NCI-H2107 (cell line): ENCODE results near the gene NDST1.

ENCODE experiments used
- DNase-seq: peaks from one replicate; lab custom pipeline; 2025; lab: John Stamatoyannopoulos, UW

Gene NDST1

DNA sequence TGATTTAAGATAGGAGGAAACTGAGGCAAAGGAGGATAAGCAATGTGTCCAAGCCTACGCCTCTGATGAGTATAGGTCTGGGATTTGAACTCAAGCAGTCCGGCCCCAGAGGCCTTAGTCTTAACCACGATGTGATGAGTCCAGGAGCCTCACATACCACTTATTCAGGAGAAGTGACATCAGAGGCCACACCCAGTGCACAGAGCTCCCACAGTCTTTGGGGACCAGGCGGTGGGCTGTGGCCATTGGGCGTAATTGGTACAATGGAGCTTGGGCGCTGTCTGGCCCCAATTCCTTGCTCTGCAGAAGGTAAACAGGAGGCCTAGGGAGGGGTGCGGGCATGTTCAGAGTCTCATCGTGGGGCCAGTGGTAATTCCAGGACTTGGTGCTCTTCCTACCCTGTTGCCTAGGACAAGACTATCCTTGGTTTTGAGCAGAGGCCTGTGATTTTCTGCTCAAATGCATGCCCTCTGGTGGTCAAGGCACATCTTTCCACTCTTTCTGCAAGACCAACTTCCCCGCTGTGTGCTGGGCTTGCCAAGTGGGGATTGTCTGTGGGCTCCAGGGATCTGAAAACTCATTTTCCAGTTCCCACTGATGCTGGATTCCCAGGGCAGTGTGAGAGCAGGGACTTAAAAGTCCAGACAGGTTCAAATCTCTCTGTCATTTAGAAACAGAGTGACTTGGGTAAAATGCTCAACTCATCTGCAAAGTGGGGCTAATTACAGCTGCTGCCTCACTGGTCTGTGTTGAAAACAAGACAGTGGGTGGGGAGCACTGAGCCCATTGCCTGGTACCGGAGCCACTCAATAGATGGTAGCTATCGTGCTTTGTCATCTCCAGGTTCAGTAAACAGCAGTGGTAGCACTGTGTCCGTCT lies 15.8 kb downstream of the NDST1 start:
- DNase-seq = no peak

DNA sequence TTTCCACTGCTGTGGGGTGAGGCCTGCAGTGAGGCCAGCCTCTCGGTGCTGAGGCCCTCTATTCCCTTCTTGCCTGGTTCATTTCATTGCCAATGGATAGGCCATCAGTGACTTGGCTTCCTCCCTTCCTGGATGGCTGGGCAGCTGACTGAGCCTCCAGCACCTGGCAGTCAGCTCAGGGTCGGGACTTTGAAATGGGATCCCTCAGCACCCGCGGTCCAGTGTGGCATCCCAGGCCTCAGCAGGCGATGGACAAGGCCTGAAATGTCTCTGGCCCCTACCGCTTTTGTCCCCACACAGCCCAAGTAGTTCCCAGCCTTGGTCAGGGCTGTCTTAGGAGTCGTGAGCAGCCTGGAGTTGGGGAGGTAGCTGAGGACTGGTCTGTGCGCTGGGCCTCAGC lies 17.2 kb downstream of the NDST1 start:
- DNase-seq = no peak

DNA sequence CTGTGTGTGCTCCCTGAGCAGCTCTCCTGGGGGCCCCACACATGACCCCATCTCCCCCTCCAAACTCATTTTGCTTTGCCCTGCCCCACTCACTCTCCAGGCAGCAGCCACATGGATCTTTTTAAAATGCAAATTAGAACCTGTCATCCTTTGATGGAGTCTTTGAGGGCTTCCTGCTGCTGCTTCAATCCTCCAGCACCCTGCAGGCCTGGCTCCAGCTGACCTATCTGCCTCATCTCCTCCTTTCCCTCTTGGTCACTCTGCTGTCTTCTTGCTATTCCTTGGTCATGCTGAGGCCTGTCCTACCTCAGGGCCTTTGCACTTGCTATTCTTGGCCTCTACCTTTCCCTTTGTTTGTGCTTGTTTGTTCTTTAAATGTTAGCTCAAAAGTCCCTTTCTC lies 17.9 kb downstream of the NDST1 start:
- no peak for DNase-seq

DNA sequence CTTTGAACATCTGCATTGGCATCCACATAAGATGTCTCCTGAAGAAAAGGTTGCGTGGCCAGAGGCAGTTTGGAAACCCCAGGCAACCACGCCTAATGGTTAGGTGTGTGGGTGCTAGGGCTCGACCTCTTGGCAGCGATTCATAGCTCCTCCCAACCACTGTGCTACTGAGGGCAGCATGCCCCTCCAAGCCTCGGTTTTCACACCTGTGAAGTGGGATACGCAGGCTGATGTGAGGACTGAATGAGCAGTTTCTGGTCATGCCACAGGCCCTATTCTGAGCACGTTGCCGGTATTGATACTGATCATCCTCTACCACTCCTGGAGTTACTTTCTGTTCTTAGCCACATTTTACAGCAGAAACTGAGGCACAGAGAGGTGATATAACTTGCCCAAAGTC lies 19.1 kb downstream of the NDST1 start:
- DNase-seq = no peak

DNA sequence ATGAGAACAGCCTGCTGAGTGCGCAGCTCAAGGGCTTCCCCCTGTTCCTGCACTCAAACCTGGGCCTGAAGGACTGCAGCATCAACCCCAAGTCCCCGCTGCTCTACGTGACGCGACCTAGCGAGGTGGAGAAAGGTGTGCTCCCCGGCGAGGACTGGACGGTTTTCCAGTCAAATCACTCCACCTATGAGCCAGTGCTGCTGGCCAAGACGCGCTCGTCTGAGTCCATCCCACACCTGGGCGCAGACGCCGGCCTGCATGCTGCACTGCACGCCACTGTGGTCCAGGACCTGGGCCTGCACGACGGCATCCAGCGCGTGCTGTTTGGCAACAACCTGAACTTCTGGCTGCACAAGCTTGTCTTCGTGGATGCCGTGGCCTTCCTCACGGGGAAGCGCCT lies 19.9 kb downstream of the NDST1 start:
- DNase-seq = no peak

DNA sequence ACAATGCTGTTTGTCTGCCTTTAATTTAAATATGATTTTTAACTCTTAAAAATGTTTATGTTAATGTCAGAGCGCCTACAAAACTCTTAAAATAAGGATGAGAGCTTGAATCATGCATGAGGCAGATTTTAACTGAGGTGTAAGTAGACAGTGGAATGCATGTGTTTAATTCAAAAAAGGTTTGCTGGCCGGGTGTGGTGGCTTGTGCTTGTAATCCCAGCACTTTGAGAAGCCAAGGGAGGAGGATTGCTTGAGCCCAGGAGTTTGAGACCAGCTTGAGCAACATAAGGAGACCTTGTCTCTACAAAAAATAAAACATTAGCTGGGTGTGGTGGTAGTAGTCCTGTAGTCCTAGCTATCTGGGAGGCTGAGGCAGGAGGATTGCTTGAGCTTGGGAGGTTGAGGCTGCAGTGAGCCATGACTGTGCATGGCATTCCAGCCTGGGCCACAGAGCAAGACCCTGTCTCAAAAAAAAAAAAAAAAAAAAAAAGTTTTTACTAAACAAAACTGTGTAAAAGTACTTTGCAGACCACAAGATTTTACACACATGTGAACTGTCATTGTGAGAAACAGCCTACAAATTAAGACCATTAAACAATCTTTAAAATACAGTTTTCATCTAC lies 21.1 kb downstream of the NDST1 start:
- DNase-seq = no peak

DNA sequence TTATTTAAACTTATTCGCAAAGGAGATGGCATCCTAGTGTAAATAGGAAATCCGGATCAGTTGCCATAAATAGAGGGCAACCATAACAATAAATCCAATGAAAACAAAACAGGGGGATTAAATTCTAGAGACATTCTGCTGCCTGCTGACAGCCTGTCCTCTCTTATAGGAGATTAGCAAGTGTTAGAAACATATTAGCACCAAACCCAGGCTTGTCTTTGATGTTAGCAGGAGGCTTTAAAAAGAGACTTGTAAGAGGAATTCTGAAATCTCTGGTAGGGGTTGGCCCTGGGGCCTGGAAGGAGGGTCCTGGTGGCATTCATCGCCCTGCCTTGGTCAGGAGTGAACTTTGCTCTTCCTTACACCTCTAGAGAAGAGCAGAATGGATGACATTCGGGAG lies 21.6 kb downstream of the NDST1 start:
- DNase-seq = no peak

DNA sequence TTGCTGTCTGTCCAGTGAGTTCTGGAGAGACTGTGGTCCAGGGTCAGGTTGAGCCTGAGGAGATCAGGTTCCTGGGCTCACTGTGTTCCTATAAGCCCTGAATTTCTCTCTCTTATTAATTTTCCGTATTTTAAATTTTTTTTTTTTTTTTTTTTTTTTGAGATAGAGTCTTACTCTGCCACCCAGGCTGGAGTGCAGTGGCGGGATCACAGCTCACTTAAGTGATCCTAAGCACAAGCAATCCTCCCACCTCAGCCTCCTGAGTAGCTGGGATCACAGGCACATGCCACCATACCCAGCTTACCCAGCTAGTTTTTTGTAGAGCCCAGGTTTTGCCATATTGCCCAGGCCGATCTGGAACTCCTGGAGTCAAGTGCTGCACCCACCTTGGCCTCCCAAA lies 22.5 kb downstream of the NDST1 start:
- no peak for DNase-seq

DNA sequence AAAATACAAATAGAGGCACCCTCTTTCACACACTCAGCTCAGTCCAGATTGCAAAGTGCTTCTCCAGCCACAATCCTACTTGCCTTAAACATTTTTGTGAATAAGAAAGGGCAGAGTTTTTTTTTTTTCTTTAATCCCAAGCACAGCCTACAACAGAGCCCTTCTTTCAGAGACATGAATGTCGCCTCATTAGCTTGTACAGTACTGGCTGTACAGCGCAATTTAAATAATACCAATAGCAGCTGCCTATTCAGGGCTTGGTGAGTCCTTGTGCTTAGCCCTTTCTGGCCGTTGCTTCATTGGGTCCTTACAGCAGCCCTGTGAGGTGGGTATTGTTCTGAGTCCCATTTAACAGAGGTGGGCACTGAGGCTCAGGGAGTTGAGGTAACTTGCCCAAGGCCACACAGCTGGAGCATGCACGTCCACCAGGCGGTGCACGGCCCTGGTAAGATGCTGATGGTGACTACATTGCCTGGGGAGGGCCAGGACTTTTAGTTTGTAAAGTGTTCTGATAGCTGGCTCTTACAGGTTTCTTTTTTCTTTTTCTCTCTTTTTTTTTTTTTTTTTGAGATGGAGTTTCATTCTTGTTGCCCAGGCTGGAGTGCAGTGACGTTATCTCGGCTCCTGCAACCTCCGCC lies 23.1 kb downstream of the NDST1 start:
- DNase-seq = no peak

DNA sequence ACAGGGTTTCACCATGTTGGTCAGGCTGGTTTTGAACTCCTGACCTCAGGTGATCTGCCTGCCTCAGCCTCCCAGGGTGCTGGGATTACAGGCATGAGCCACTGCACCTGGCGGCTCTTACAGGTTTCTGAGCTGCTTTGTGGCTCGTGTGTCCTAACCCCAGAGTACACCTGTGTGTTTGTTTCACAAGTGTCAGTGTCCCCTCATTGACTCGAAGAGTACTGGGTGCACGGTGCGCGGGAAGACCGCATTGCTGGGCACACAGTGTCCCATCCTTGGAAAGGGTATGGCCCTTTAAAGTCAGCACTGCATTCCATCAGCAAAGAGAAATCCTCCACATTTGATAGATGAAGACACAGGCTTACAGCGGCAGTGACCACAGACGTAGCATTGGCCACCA lies 23.8 kb downstream of the NDST1 start:
- DNase-seq = no peak

DNA sequence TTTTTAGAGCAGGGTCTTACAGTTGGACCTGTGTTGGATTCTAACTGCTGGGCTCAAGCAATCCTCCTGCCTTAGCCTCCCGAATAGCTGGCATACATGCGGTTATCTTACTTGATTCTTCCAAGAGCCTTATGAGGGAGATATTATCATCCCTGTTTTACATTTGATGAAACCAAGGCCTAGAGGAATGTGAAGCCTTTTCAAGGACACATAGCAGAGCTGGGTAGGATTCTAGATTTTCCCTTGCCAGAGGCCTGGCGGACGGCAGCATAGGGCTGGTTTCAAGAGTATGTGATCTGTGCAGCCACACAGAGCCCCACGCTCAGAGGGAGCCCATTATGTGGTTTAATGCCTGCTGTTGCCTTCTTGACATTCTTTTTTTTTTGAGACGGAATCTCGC lies 24.2 kb downstream of the NDST1 start:
- DNase-seq = no peak

DNA sequence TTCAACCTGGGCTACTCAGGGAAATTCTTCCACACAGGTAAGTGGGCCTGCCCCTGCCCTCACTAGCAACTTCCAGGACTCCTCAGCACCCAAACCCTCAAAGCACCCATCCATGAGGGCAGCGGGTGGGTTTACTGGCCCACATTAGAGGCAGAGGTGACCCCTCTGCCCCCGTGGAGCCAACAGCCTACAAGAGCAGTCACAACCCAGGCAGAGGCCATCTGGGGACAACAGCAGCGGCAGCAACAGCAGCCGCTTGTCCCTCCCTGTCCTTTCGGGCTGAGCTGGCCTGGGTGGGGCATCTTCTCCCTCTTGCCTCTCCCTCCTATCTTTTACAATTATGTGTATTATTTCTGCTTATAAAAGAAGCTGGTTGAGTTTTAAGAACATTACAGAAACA lies 25.1 kb downstream of the NDST1 start:
- DNase-seq = no peak

DNA sequence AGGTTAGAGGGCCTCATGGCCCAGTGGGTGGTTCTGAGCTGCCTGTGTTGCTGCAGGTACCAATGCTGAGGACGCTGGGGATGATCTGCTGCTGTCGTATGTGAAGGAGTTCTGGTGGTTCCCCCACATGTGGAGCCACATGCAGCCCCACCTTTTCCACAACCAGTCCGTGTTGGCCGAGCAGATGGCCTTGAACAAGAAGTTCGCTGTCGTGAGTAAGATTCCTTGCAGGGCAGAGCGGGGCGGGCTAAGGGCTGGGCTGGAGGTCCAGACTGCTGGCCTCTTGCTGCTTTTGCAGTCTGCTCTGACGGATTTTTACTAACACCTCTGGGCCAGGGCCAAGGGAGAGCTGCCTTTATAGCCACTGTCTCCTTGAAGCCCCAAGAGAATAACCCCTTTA lies 26.9 kb downstream of the NDST1 start:
- DNase-seq = no peak

DNA sequence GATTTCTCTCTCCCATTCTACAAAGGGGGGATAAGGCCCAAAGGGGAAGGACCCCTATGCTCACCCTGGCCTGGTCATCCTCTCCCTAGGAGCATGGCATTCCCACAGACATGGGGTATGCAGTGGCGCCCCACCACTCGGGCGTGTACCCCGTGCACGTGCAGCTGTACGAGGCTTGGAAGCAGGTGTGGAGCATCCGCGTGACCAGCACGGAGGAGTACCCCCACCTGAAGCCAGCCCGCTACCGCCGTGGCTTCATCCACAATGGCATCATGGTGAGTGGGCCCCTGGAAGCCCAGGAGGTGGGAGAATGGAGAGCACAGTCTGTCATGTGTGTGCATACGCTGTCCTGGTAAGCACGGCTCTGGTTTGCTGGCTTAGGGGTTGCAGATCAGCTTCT lies 27.7 kb downstream of the NDST1 start:
- DNase-seq = no peak

DNA sequence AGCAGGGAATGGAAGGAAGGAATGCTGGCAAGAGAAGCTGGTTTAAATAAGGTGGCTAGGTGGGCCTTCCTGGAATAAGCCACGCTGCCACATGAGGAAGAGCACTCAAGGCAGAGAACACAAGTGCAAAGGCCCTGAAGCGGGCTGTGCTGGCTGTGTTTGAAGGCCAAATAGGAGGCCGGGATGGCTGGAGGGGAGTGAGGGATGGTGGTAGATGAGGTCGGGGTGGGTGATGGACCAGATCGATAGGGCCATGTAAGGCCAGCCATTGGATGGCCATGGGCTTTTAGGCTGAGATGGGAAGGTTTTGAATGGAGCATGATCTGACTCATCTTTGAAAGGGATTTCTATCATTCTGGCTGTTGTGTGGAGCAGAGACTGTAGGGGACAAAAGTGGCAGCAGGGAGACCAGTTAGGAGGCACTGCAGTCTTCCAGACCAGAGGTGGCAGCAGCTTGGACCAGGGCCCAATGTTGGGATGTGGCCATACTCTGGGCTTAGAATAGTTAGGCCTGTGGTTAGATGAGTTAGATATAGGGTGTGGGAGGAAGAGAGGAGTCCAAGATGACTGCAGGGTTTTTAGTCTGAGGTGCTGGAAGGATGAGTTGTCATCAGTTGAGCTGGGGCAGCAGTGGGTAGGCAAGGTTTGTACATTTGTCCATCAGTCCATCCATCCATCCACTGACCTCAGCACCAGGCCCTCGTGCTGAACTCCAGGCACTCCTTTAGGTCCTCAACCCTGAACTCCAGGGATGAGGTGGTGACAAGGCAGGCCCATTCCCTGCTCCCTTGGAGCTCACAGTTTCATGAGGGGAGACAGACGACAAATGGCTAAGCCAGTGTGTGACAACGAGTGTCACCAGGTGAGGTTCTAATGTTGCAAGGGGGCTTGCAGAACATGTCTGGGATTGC lies 30.3 kb downstream of the NDST1 start:
- no peak for DNase-seq

DNA sequence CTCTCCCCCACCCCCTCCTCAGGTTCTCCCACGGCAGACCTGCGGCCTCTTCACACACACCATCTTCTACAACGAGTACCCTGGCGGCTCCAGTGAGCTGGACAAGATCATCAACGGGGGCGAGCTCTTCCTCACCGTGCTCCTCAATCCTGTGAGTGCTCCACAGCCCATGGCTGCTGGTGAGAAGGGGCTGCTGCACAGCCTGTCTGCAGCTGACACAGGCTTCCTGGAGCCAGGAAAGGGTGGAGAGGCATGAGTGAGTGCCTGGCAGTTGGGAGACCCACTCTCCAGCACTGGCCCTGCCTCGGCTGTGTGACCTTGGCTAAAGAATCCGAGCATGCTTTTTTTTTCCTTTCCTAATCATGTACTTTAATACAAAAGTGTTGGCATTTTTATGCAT lies 31.3 kb downstream of the NDST1 start:
- DNase-seq = no peak

DNA sequence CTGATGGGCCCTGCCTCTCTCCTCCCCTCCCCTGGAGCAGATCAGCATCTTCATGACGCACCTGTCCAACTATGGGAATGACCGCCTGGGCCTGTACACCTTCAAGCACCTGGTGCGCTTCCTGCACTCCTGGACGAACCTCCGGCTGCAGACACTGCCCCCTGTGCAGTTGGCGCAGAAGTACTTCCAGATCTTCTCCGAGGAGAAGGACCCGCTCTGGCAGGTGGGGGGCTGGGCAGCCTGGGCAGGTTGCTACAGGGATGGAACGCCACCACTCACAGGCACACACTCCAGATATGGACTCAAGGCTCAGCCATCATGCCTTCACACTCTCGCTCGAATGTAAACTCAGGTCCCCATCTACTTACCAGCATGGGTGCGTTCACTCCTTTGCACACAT lies 32.1 kb downstream of the NDST1 start:
- no peak for DNase-seq

DNA sequence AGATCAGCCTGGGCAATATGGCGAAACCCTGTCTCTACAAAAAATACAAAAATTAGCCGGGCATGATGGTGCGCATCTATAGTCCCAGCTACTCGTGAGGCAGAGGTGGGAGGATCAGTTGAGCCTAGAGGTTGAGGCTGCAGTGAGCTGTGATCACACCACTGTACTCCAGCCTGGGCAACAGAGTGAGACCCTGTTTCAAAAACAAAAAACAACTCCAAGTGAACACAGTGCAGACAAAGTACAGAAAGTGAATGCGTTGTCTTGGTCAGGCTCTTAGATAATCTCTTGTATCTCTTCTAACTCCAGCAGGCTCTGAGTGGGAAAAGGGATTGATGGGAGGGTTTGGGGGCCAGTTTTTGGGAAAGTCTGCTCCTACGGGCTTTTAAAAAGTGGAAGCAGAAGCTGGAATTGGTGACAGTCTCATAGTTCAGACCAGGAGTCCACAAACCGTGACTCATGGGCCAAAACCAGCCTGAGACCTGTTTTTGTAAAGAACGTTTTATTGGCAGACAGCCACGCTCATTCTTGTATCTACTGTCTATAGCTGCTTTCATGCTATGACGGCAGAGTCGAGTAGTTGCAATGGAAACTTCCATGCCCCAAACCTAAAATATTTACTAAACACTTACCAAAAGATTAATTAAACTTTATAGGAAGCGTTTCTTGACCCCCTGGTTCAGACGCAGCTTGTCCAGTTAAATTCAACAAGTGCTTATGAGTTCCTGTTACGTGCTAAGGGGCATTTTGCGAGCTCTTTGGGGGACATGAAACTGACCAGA lies 32.9 kb downstream of the NDST1 start:
- DNase-seq = no peak

DNA sequence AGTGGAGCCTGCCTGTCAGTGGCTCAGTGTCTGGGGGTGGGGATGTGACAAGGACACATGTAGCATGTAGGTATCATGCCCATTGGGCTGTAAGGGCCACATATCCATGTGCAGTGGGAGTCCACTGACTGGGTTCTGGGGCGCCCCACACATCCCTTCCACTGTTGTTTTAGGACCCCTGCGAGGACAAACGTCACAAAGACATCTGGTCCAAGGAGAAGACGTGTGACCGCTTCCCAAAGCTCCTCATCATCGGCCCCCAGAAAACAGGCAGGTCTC lies 33.4 kb downstream of the NDST1 start:
- DNase-seq = no peak

DNA sequence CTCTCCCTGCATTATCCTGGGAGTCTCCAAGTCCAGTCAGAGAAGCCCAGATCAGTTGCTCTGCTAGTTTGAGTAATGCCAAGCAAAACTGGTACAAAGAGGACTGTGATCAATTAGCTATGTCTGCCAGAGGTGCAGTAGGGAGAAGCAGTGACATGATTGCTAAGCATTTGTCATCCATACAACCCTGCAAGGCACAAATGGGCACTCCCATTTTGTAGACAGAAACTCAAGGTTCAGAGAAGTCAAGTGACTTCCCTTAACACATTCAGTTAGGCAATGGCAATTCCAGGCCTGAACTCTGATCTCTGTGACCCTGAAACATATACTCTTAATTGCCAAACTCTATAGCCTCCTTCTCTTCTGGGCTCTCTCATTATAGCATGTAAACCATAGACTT lies 34.0 kb downstream of the NDST1 start:
- DNase-seq = no peak

DNA sequence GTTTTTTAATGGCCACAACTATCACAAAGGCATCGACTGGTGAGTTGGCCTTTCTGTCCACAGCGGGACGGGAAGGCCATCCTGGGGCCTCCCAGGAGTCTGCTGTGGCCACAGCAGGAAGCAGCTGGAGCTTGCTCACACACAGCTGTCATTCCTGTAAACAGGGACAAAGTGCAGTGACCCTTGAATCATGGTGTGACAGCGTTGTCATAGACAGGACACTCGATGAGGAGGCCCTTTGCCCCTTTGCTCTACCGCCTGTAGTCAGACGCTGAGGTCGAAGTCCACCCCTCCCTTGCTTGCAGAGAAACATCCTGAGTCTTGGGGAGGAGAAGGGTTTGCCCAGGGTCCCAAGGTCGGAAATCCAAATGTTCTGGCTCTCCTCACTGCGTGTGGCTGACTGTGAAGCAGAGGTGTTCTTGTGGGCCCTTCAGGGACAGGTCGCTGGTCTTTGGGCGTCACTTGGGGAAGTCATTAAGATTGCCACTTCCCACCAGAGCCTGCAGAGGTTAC lies 35.1 kb downstream of the NDST1 start:
- DNase-seq = no peak
